Kidney epithelial cell (primary cell): ENCODE results near the gene C1QTNF3. TPM values are rescaled to one million over a fixed set of nuclear protein-coding genes. Genes with fewer than 3 reads are reported as not detected.

Experiments
- DNase-seq: peaks from one replicate; pipeline ENCODE4 v3.0.0-alpha.2; 2010; ENCODE audit warnings: low read depth
- H3K27me3 ChIP-seq: 2 replicates; pipeline ENCODE4 v1.6.0; 2011; ENCODE audit warnings: low read length; ENCODE audit not compliant: control insufficient read depth, insufficient read depth
- H3K36me3 ChIP-seq: 2 replicates; pipeline ENCODE4 v1.5.1; 2011; ENCODE audit warnings: low read length; ENCODE audit not compliant: control insufficient read depth, insufficient read depth
- H3K4me3 ChIP-seq: 2 replicates; pipeline ENCODE4 v1.5.1; 2011; ENCODE audit warnings: low read depth, mild to moderate bottlenecking, control low read depth, low read length
- CTCF ChIP-seq: IDR thresholded peaks from 2 replicates; pipeline ENCODE4 v1.5.1; 2011; ENCODE audit warnings: mild to moderate bottlenecking, moderate library complexity, low read length, control low read depth, inconsistent platforms; ENCODE audit not compliant: insufficient read depth, poor library complexity, severe bottlenecking
- total RNA-seq: library from RNA; depleted of rRNA; stranded (reverse); fragments of >200 nt; gene quantifications from 2 replicates; pipeline ENCODE4 v1.2.3, GENCODE V29; 2015

Gene C1QTNF3
- total RNA-seq, 1 donor from 2014 or later, result 1.1 TPM

GRCh38 chr5:34057569-34057968, 14.6 kb upstream of the C1QTNF3 start:
- no peak for TF ChIP-seq CTCF
- Histone ChIP-seq H3K27me3 (no peaks in the 10 kb centered on the region), H3K4me3 (no peak overlapping the region), H3K36me3 (no peaks in the 10 kb centered on the region)
- DNase-seq, result no peak

GRCh38 chr5:34057118-34057517, 14.1 kb upstream of the C1QTNF3 start:
- Histone ChIP-seq H3K27me3 (no peaks in the 10 kb centered on the region), H3K36me3 (no peaks in the 10 kb centered on the region), H3K4me3 (no peak overlapping the region)
- TF ChIP-seq CTCF, result no peak
- DNase-seq, result no peak

GRCh38 chr5:34055667-34056066, 12.7 kb upstream of the C1QTNF3 start:
- no peak overlapping the region for H3K4me3 ChIP-seq
- TF ChIP-seq CTCF, result no peak
- DNase-seq, result no peak
- H3K36me3 ChIP-seq, result no peaks in the 10 kb centered on the region
- H3K27me3 ChIP-seq, result no peaks in the 10 kb centered on the region

GRCh38 chr5:34054400-34054729, 11.4 kb upstream of the C1QTNF3 start:
- no peak overlapping the region for H3K4me3 ChIP-seq
- TF ChIP-seq CTCF, result no peak
- H3K36me3 ChIP-seq, result no peaks in the 10 kb centered on the region
- no peaks in the 10 kb centered on the region for H3K27me3 ChIP-seq
- no peak for DNase-seq

GRCh38 chr5:34053571-34054399, 10.8 kb upstream of the C1QTNF3 start:
- Histone ChIP-seq H3K27me3 (no peaks in the 10 kb centered on the region), H3K4me3 (no peak overlapping the region), H3K36me3 (no peaks in the 10 kb centered on the region)
- no peak for TF ChIP-seq CTCF
- no peak for DNase-seq

GRCh38 chr5:34053133-34053532, 10.1 kb upstream of the C1QTNF3 start:
- no peak for TF ChIP-seq CTCF
- H3K36me3 ChIP-seq, result no peaks in the 10 kb centered on the region
- no peak overlapping the region for H3K4me3 ChIP-seq
- DNase-seq, result peak; percentile 50
- H3K27me3 ChIP-seq, result no peaks in the 10 kb centered on the region
